OCI-LY1 (cell line): ENCODE results near the gene KCNJ3.
A peak's percentile ranks its signal among the peaks of the same experiment; 100 is the strongest.

Source experiments
- H2AFZ ChIP-seq: fragments of 200-600 bp; sonication (generic), shearing (Covaris generic); 2 replicates; pipeline ENCODE4 v1.6.0; 2014; ENCODE audit warnings: antibody characterized with exemption, mild to moderate bottlenecking, low read length
- H3F3A ChIP-seq: fragments of 200-600 bp; sonication (generic), shearing (Covaris generic); 2 replicates; pipeline ENCODE4 v1.6.0; 2014; ENCODE audit warnings: mild to moderate bottlenecking, antibody characterized with exemption, low read length, moderate library complexity; ENCODE audit not compliant: insufficient read depth
- H3K27ac ChIP-seq: fragments of 200-600 bp; sonication (generic); 2 replicates; pipeline ENCODE4 v1.5.1; 2014; ENCODE audit warnings: low read length, mixed run types, mild to moderate bottlenecking, low read depth; ENCODE audit not compliant: poor library complexity, severe bottlenecking
- H3K27me3 ChIP-seq: fragments of 200-600 bp; sonication (generic); 2 replicates; pipeline ENCODE4 v1.6.0; 2014; ENCODE audit warnings: antibody characterized with exemption, mild to moderate bottlenecking, low read length, moderate library complexity; ENCODE audit not compliant: insufficient read depth
- H3K36me3 ChIP-seq: fragments of 200-600 bp; sonication (generic); 2 replicates; pipeline ENCODE4 v1.6.1; 2014; ENCODE audit warnings: mild to moderate bottlenecking, antibody characterized with exemption, low read length, moderate library complexity, mixed read lengths; ENCODE audit not compliant: insufficient read depth
- H3K4me1 ChIP-seq: fragments of 200-600 bp; sonication (generic); 2 replicates; pipeline ENCODE4 v1.5.1; 2014; ENCODE audit warnings: mild to moderate bottlenecking, low read length, moderate library complexity; ENCODE audit not compliant: insufficient read depth, severe bottlenecking
- H3K4me2 ChIP-seq: fragments of 200-600 bp; sonication (generic), shearing (Covaris generic); 2 replicates; pipeline ENCODE4 v1.6.1; 2014; ENCODE audit warnings: low read length
- H3K4me3 ChIP-seq: fragments of 200-600 bp; sonication (generic); 2 replicates; pipeline ENCODE4 v1.5.1; 2014; ENCODE audit warnings: low read length, low read depth, mild to moderate bottlenecking, mixed read lengths; ENCODE audit not compliant: poor library complexity, severe bottlenecking
- H3K79me2 ChIP-seq: fragments of 200-600 bp; shearing (Covaris generic); 2 replicates; pipeline ENCODE4 v1.6.1; 2016; ENCODE audit warnings: mixed run types, low read length, mixed read lengths; ENCODE audit not compliant: insufficient read depth
- H3K9ac ChIP-seq: fragments of 200-600 bp; sonication (generic), shearing (Covaris generic); 2 replicates; pipeline ENCODE4 v1.6.1; 2014; ENCODE audit warnings: mild to moderate bottlenecking, low read length, mixed read lengths
- H3K9me2 ChIP-seq: fragments of 200-600 bp; sonication (generic), shearing (Covaris generic); 2 replicates; pipeline ENCODE4 v1.6.1; 2014; ENCODE audit warnings: low read depth, mild to moderate bottlenecking, low read length, mixed read lengths
- H3K9me3 ChIP-seq: fragments of 200-600 bp; shearing (Covaris generic); 2 replicates; pipeline ENCODE4 v1.6.1; 2014; ENCODE audit warnings: low read length, mixed read lengths
- H4K20me1 ChIP-seq: fragments of 200-600 bp; sonication (generic), shearing (Covaris generic); 2 replicates; pipeline ENCODE4 v1.6.0; 2016; ENCODE audit warnings: mild to moderate bottlenecking, low read length; ENCODE audit not compliant: insufficient read depth
- CTCF ChIP-seq: fragments of 200-600 bp; sonication (generic), shearing (Covaris generic); IDR thresholded peaks from 2 replicates; pipeline ENCODE4 v1.5.1; 2017; ENCODE audit warnings: mild to moderate bottlenecking, antibody characterized with exemption, low read length, moderate library complexity, mixed read lengths
- EZH2 ChIP-seq: fragments of 200-600 bp; sonication (generic), shearing (Covaris generic); IDR thresholded peaks from 2 replicates; pipeline ENCODE4 v1.8.0; 2017; ENCODE audit warnings: borderline replicate concordance, mixed run types, mild to moderate bottlenecking, antibody characterized with exemption, low read length, moderate library complexity, mixed read lengths

KCNJ3 gene

GRCh38 chr2:154664248-154664647, 34.2 kb upstream of the KCNJ3 start:
- TF ChIP-seq CTCF (no peak), EZH2 (no peak)
- H3K4me3 ChIP-seq, result no peak overlapping the region
- H3K79me2 ChIP-seq, result no peaks in the 10 kb centered on the region
- H3K4me1 ChIP-seq, result no peaks in the 10 kb centered on the region
- no peak overlapping the region for H3K9ac ChIP-seq
- H3K27ac ChIP-seq, result no peak overlapping the region
- no peak overlapping the region for H2AFZ ChIP-seq
- no peaks in the 10 kb centered on the region for H3K27me3 ChIP-seq
- no peaks in the 10 kb centered on the region for H3K36me3 ChIP-seq
- 0 out of 2 replicates have a peak, but pooled peaks cover 3% of the 10 kb centered on the region for H3K9me3 ChIP-seq
- no peaks in the 10 kb centered on the region for H3K9me2 ChIP-seq
- no peak overlapping the region for H3K4me2 ChIP-seq
- no peaks in the 10 kb centered on the region for H3F3A ChIP-seq
- H4K20me1 ChIP-seq, result no peaks in the 10 kb centered on the region

DNA sequence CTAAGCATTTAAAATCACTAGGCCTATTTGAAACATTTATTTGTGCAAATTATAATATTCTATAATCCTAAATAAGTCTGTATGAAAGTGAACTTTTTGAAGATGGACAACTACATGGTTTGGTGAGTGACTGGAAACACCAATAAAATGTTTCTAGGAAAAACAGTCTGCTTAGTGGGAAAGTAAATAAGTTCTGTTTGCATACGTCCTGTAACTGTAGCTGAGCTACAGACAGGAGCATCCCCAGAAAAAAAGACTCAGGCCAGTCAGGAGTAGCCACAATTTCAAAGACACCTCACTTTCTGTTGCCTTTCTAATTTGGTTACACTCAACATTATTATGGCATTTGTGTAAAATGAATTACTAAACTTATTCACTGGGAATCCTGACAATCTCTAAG, 28.4 kb upstream of the KCNJ3 start:
- Histone ChIP-seq H3K9me3 (no peaks in the 10 kb centered on the region), H3K27me3 (no peaks in the 10 kb centered on the region), H3K4me3 (no peak overlapping the region), H3K9me2 (no peaks in the 10 kb centered on the region), H3K27ac (no peak overlapping the region), H3K79me2 (no peaks in the 10 kb centered on the region), H4K20me1 (no peaks in the 10 kb centered on the region), H3K9ac (no peak overlapping the region), H3K36me3 (no peaks in the 10 kb centered on the region), H2AFZ (peak overlapping the region; percentile 83), H3K4me1 (peaks cover 9% of the 10 kb centered on the region), H3F3A (no peaks in the 10 kb centered on the region), H3K4me2 (no peak overlapping the region)
- TF ChIP-seq EZH2 (no peak), CTCF (no peak)

DNA sequence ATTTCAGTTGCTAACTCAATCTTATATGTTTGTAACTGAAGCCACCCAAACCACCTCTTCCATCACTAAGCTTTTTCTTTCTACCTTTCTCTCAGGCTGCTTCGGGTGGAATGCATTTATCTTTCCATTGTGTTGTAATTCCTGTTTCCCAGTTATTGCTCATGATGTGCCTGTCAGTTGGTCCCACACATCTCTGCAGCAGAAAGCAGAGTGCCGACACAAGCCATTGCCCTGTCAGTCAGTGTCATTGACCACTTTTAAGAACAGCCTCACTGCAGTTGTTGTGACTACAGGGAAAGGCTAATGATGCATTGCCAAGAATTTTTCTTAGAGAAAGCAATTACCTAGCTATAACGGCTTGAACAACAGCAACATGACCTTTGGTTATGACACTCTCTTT, 24.8 kb upstream of the KCNJ3 start:
- TF ChIP-seq EZH2 (no peak), CTCF (no peak)
- peaks cover 13% of the 10 kb centered on the region for H3K4me1 ChIP-seq
- H3K9me3 ChIP-seq, result no peaks in the 10 kb centered on the region
- H3K4me2 ChIP-seq, result no peak overlapping the region
- H3K79me2 ChIP-seq, result no peaks in the 10 kb centered on the region
- no peak overlapping the region for H3K4me3 ChIP-seq
- no peaks in the 10 kb centered on the region for H3F3A ChIP-seq
- no peak overlapping the region for H2AFZ ChIP-seq
- no peak overlapping the region for H3K9ac ChIP-seq
- no peak overlapping the region for H3K27ac ChIP-seq
- no peaks in the 10 kb centered on the region for H3K9me2 ChIP-seq
- H3K36me3 ChIP-seq, result no peaks in the 10 kb centered on the region
- H3K27me3 ChIP-seq, result no peaks in the 10 kb centered on the region
- H4K20me1 ChIP-seq, result no peaks in the 10 kb centered on the region
